HEK293 (cell line): Measurements from ENCODE around the gene NUP85.
A peak's percentile ranks its signal among the peaks of the same experiment; 100 is the strongest.

Experiments
- BCL11A ChIP-seq: fragments of 450-650 bp; formaldehyde crosslinking; IDR thresholded peaks from 2 replicates; pipeline ENCODE4 v1.5.1; 2016; ENCODE audit warnings: low read depth, missing biosample characterization, missing genetic modification characterization
- CTCF ChIP-seq: fragments of 450-650 bp; formaldehyde crosslinking; IDR thresholded peaks from 2 replicates; pipeline ENCODE4 v1.5.1; 2016; ENCODE audit warnings: missing biosample characterization, missing genetic modification characterization
- GLI4 ChIP-seq: fragments of 450-650 bp; formaldehyde crosslinking; IDR thresholded peaks from 2 replicates; pipeline ENCODE4 v1.5.1; 2016; ENCODE audit warnings: missing biosample characterization, missing genetic modification characterization
- GLIS2 ChIP-seq: fragments of 450-650 bp; formaldehyde crosslinking; IDR thresholded peaks from 2 replicates; pipeline ENCODE4 v1.5.1; 2016; ENCODE audit warnings: missing biosample characterization, missing genetic modification characterization
- KLF9 ChIP-seq: fragments of 450-650 bp; formaldehyde crosslinking; IDR thresholded peaks from 2 replicates; pipeline ENCODE4 v1.5.1; 2016; ENCODE audit warnings: missing biosample characterization, missing genetic modification characterization, low read depth
- PBX3 ChIP-seq: sonication (generic); formaldehyde crosslinking; IDR thresholded peaks from 2 replicates; pipeline ENCODE4 v1.8.1; 2022; ENCODE audit warnings: mild to moderate bottlenecking, moderate library complexity, missing genetic modification reagents
- PRDM10 ChIP-seq: fragments of 450-650 bp; formaldehyde crosslinking; IDR thresholded peaks from 2 replicates; pipeline ENCODE4 v1.5.1; 2016; ENCODE audit warnings: missing biosample characterization, missing genetic modification characterization
- PRDM4 ChIP-seq: fragments of 450-650 bp; formaldehyde crosslinking; IDR thresholded peaks from 2 replicates; pipeline ENCODE4 v1.5.1; 2017; ENCODE audit warnings: missing biosample characterization, missing genetic modification characterization
- REPIN1 ChIP-seq: fragments of 450-650 bp; formaldehyde crosslinking; IDR thresholded peaks from 2 replicates; pipeline ENCODE4 v1.5.1; 2017; ENCODE audit warnings: missing biosample characterization, missing genetic modification characterization, low read depth
- SP2 ChIP-seq: fragments of 450-650 bp; formaldehyde crosslinking; IDR thresholded peaks from 2 replicates; pipeline ENCODE4 v1.5.1; 2016; ENCODE audit warnings: missing biosample characterization, missing genetic modification characterization
- SP3 ChIP-seq: fragments of 450-650 bp; formaldehyde crosslinking; IDR thresholded peaks from 2 replicates; pipeline ENCODE4 v1.5.1; 2016; ENCODE audit warnings: missing biosample characterization, missing genetic modification characterization
- YY2 ChIP-seq: fragments of 450-650 bp; formaldehyde crosslinking; IDR thresholded peaks from 2 replicates; pipeline ENCODE4 v1.5.1; 2016; ENCODE audit warnings: missing biosample characterization, missing genetic modification characterization
- ZBTB1 ChIP-seq: fragments of 450-650 bp; formaldehyde crosslinking; IDR thresholded peaks from 2 replicates; pipeline ENCODE4 v1.5.1; 2016; ENCODE audit warnings: missing biosample characterization, missing genetic modification characterization
- ZBTB20 ChIP-seq: fragments of 450-650 bp; formaldehyde crosslinking; IDR thresholded peaks from 2 replicates; pipeline ENCODE4 v1.5.1; 2016; ENCODE audit warnings: missing biosample characterization, missing genetic modification characterization
- ZBTB44 ChIP-seq: fragments of 450-650 bp; IDR thresholded peaks from 2 replicates; pipeline ENCODE4 v1.5.1; 2018; ENCODE audit warnings: missing biosample characterization, mild to moderate bottlenecking, missing genetic modification characterization
- ZFP41 ChIP-seq: fragments of 450-650 bp; formaldehyde crosslinking; IDR thresholded peaks from 2 replicates; pipeline ENCODE4 v1.5.1; 2016; ENCODE audit warnings: missing biosample characterization, missing genetic modification characterization, borderline replicate concordance
- ZNF155 ChIP-seq: fragments of 450-650 bp; formaldehyde crosslinking; IDR thresholded peaks from 2 replicates; pipeline ENCODE4 v1.5.1; 2016; ENCODE audit warnings: missing biosample characterization, missing genetic modification characterization
- ZNF2 ChIP-seq: fragments of 450-650 bp; formaldehyde crosslinking; IDR thresholded peaks from 2 replicates; pipeline ENCODE4 v1.5.1; 2016; ENCODE audit warnings: missing biosample characterization, missing genetic modification characterization
- ZNF202 ChIP-seq: fragments of 450-650 bp; formaldehyde crosslinking; IDR thresholded peaks from 2 replicates; pipeline ENCODE4 v1.5.1; 2016; ENCODE audit warnings: missing biosample characterization, missing genetic modification characterization, borderline replicate concordance
- ZNF266 ChIP-seq: fragments of 450-650 bp; formaldehyde crosslinking; IDR thresholded peaks from 2 replicates; pipeline ENCODE4 v1.5.1; 2016; ENCODE audit warnings: missing biosample characterization, missing genetic modification characterization, low read depth
- ZNF311 ChIP-seq: fragments of 450-650 bp; formaldehyde crosslinking; IDR thresholded peaks from 2 replicates; pipeline ENCODE4 v1.5.1; 2017; ENCODE audit warnings: missing biosample characterization, missing genetic modification characterization, borderline replicate concordance
- ZNF37A ChIP-seq: fragments of 450-650 bp; IDR thresholded peaks from 2 replicates; pipeline ENCODE4 v1.5.1; 2018; ENCODE audit warnings: missing biosample characterization, missing genetic modification characterization
- ZNF548 ChIP-seq: fragments of 450-650 bp; formaldehyde crosslinking; IDR thresholded peaks from 2 replicates; pipeline ENCODE4 v1.5.1; 2016; ENCODE audit warnings: missing biosample characterization, missing genetic modification characterization
- ZNF639 ChIP-seq: fragments of 450-650 bp; formaldehyde crosslinking; IDR thresholded peaks from 2 replicates; pipeline ENCODE4 v1.5.1; 2016; ENCODE audit warnings: missing biosample characterization, missing genetic modification characterization
- ZNF837 ChIP-seq: fragments of 450-650 bp; formaldehyde crosslinking; IDR thresholded peaks from 2 replicates; pipeline ENCODE4 v1.5.1; 2016; ENCODE audit warnings: missing biosample characterization, missing genetic modification characterization

NUP85 gene

GRCh38 chr17:75270218-75270965 is 64.9 kb downstream of the NUP85 start (continued):
- TF ChIP-seq ZBTB1 (tag by site-specific recombination): no peak
- TF ChIP-seq SP2 (tag by site-specific recombination): peak; percentile 68
- TF ChIP-seq ZBTB20 (tag by site-specific recombination): peak; percentile 95
- no peak for TF ChIP-seq REPIN1 (tag by site-specific recombination)
- no peak for TF ChIP-seq ZNF37A (tag by site-specific recombination)
- TF ChIP-seq ZBTB44: no peak
- TF ChIP-seq ZNF266 (tag by site-specific recombination): no peak
- no peak for TF ChIP-seq ZNF2
- no peak for TF ChIP-seq ZNF311
- 0 out of 2 replicates have a peak, but pooled peaks have one; percentile 68 for TF ChIP-seq ZNF639 (tag by site-specific recombination)
- TF ChIP-seq ZNF155 (tag by site-specific recombination): no peak
- TF ChIP-seq PRDM4 (tag by site-specific recombination): no peak
- no peak for TF ChIP-seq GLI4
- TF ChIP-seq SP3 (tag by site-specific recombination): peak; percentile 52
- TF ChIP-seq GLIS2 (tag by site-specific recombination): peak; percentile 94
- peak; percentile 67 for TF ChIP-seq CTCF (tag by site-specific recombination)
- no peak for TF ChIP-seq YY2 (tag by site-specific recombination)
- no peak for TF ChIP-seq ZNF837 (tag by site-specific recombination)
- TF ChIP-seq ZFP41 (tag by site-specific recombination): no peak
- TF ChIP-seq ZNF548 (tag by site-specific recombination): no peak
- TF ChIP-seq ZNF202: no peak
- TF ChIP-seq PBX3 (CRISPR knock-in tag): peak; percentile 67
- TF ChIP-seq BCL11A (tag by site-specific recombination): 0 out of 2 replicates have a peak, but pooled peaks have one; percentile 45
- peak; percentile 61 for TF ChIP-seq PRDM10 (tag by site-specific recombination)
- TF ChIP-seq KLF9: peak; percentile 65; the same call in 1 of the 2 replicates
